8988T (cell line): Measurements from ENCODE around the gene RAB1B.
"Not testable (repeated sequence)": the region's sequence is repeated elsewhere in the genome, so short reads cannot be mapped to it uniquely, and the experiment has no call there.

ENCODE experiments used
- DNase-seq: peaks from one replicate; pipeline ENCODE4 v3.0.0; 2011

The RAB1B gene

DNA sequence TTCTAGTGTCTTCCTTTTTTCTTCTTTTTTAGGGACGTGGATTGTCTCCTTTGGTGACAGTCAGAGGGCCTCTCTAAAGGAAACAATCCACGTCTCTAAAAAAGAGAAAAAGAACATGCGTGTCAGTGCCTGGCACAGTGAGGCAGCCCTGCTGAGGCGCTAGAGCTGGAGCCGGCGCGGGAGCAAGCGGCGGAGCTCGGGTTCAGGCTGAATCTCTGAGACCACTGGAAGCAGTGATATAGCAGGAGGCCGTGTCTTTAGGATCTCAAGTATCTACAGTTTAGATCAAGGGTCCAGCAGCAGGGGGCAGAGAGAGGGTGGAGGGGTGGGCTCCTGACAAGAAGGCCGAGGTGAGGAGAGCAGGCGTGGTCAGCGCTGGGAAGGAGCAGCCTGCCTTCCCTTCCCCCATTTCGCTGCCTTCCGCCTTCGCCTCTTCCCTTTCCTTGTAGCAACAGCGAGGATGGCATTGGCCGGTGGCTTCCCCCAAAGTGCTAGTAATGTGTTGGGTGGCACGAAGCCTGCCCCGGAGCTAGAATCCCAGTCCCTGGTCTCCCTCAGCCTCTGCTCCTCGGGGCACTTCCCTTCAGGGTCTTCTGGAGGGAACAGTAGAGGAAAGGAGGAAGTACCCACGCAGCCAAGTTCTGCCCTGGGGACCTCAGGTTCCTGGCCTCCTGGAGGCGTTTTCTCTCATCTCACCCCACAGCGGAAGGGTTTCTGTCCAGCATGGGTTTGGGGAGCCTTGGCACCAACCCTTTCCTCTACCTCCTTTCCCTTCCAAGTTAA is 28.2 kb upstream of the RAB1B start:
- no peak for DNase-seq

- DNase-seq = no peak
These were observed 27.7 kb upstream of the RAB1B start for GRCh38 chr11:66240781-66241136.

DNA sequence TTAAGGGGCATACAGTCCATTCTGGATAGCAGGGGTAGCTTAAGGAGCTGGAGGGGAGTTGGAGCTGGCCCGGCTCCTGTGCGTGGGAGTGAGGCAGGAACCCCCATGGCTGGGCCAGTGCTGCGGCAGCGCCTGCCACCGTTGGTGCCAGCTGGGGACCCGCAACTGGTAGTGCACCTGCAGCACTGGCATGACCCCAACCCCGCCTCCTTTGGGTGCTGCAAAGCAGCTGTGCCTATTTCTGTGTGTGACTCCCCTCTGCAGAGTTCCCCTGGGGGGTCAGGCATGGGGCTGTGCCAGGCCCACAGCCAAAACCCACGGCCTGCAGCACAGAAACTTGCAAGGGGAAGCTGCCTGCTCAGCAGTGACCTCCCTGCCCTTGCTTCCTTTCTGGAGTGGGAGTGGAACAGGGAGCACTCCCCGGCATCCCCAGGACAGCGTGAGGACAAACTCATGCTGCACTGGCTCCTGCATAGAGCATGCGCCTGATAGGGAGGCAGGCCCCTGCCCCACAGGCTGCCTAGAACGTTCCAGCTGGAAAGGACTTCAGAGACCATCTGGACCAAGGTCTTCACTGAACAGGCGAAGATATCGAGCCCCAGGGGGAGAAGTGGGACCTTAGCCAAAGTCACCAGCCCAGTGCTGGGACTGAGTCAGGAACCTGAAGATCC is 26.2 kb upstream of the RAB1B start:
- DNase-seq = no peak

DNA sequence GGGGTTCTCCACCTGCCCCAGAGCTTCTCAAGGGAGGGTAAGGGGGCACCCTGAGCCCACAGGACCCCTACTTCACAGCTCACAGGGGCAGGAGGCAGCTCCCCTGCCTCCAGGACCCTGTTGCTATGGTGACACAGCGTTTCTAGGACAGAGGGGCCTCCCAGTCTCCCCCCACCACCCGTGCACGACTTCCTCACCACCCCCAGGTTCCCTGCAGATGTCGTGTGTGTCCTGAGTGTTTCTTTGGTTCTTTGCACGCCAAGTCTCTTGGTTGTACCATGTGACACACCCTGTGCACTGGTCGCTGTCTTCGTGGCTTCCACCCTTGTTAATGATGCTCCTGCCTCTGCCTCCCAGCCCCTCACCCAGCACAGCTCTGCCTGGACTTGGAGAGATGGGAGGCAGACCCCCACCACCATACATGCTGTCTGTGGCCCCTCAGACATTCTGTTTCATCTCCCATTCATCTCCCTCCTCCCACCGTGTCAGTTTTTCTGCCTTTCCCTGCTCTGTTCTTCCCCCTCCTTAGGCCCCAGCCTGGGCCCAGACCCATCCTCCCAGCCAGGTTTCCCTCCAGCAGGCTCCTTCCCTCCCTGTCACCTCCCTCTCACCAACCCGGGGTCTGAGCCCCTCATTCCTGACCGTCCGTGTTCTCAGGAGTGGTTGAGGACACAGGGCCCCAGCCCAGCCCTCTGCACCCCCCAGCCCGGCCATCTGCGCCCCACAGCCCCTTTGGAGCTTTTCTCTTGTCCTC is 24.5 kb upstream of the RAB1B start:
- DNase-seq = no peak

DNA sequence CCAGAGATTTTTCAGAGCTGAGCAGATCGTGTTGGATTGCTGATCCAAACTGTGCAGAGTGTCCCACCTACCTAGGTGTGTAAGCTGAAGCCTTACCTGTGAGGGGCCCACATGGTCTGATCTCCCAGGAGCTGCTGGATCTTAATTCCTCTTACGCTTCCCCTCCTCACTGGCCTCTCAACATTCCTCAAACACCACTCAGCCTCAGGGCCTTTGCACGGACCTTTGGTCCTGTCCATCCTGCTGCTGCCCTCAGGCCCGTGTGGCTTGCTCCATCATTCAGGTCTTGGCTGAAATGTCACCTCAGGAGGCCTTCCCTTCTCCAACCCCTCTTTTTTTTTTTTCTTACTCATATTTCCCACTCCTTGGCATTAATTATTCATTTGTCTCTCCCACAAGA is 21.1 kb upstream of the RAB1B start:
- DNase-seq = no peak

GRCh38 chr11:66247801-66248200 is 20.6 kb upstream of the RAB1B start:
- no peak for DNase-seq

GRCh38 chr11:66248903-66249302 is 19.5 kb upstream of the RAB1B start:
- DNase-seq = no peak

DNA sequence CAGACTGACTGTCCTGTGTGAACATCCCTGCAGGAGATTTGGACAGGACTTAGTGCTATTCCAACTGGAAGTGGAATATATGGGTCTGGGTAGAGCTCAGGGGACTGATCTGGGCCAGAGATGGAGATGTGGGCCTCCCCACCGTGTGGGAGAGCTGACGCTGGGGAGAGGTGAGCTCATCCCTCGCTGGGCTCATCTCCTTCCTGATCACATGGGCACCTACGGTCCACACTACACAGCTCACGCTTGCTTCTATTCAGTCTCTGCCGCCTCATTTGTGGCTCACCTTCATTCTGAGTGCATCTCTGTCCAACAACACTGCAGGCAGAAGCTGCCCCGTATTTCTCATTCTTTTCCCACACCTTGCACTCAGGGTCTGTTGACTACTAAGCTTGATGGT is 16.6 kb upstream of the RAB1B start:
- DNase-seq = no peak

- not testable (repeated sequence) for DNase-seq
These were observed 15.4 kb upstream of the RAB1B start for GRCh38 chr11:66253081-66253480.

GRCh38 chr11:66258473-66258893 is 10.0 kb upstream of the RAB1B start:
- DNase-seq = no peak

- DNase-seq = no peak
These were observed 9.2 kb upstream of the RAB1B start for GRCh38 chr11:66259225-66259624.

GRCh38 chr11:66259956-66260355 is 8.5 kb upstream of the RAB1B start:
- no peak for DNase-seq

GRCh38 chr11:66261578-66261977 is 6.9 kb upstream of the RAB1B start:
- no peak for DNase-seq

DNA sequence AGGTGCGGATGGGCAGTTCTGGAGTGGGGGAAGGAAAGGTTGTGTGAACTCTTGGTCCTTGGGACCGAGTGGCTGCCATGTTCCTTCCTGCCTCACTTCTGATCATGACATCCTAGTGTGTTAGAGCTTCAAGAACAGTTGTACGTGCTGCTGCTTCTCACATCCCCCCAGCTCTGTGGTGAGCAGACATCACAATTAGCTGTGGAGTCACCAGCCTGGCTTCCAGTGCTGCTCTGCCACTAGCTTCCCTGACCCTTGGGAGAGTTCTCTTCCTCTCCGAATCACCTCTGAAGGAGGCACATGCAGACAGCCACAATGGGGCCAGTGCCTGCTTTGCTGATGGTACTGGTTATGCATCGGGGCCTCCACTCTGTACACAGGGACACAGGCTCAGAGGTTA is 6.2 kb upstream of the RAB1B start:
- DNase-seq = no peak

GRCh38 chr11:66262696-66263095 is 5.7 kb upstream of the RAB1B start:
- DNase-seq = no peak

DNA sequence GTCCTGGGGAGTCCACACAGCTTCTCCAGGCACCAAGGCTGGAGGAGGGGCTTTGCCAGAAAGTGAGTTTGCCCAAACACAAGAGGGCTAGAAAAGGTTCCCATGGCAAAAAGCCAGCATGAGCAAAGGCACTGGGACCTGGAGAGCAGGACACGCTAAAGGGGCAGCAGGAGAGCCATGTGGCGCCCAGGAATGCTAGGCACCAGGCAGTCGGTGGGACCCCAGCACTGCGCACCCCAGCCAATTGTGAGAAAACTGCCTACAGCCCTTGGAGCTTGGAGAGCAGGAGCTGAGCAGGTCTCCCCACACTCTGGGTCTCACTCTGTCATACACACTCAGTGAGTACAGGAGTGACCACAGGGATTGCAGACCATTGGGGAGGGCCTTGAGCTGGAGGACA is 5.2 kb upstream of the RAB1B start:
- DNase-seq = no peak

- DNase-seq = no peak
These were observed 4.7 kb upstream of the RAB1B start for GRCh38 chr11:66263785-66264184.

DNA sequence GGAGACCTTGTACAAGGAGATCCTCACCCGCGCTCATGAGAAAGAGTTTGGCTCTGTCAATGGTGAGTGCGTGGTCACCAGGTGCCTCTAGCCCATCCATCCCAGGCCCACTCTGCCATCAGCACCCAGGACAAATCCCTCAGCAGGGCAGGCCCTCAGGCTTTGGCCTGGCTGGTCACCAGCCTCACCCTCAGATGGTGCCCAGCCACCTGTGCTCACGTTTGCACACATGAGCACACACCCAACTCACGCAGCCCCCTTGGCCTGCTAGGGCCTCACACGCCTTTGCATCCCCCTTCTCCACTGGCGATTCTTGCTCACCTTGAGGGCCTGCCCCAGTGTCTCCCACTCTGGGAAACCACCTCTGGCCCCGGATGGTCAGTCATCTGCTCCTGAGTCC is 4.1 kb upstream of the RAB1B start:
- DNase-seq = no peak

- DNase-seq = no peak
These were observed 3.5 kb upstream of the RAB1B start for GRCh38 chr11:66264914-66265313.

GRCh38 chr11:66265531-66266377 is 2.7 kb upstream of the RAB1B start:
- DNase-seq = no peak

- DNase-seq = no peak
These were observed 1.9 kb upstream of the RAB1B start for GRCh38 chr11:66266378-66267038.

- no peak for DNase-seq
These were observed 1.4 kb upstream of the RAB1B start for GRCh38 chr11:66267039-66267378.
